NAMALWA (cell line): ENCODE data around the gene HPSE2.
A peak's percentile ranks its signal among the peaks of the same experiment; 100 is the strongest.

Experiments
- DNase-seq: peaks from one replicate; pipeline ENCODE4 v3.0.0-alpha.2; 2015; ENCODE audit warnings: low spot score

The HPSE2 gene

DNA sequence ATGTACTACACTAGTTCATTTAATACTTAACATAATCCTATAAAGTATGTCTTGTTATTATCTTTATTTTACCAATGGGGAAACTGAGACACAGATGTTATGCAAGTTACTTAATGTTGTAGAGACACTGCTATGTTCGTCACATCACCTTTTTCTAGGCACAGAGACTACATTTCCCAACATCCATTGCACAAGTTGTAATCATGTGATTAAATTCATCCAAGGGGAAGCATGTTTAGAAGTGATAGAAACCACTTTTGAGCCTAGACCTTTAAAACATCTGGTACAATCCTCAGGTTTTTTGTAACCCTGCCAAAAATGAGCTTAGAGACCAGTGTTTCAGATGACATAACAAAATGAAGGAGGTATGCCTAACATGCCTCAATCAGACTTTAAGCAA is 402.1 kb downstream of the HPSE2 start:
- no peak for DNase-seq

DNA sequence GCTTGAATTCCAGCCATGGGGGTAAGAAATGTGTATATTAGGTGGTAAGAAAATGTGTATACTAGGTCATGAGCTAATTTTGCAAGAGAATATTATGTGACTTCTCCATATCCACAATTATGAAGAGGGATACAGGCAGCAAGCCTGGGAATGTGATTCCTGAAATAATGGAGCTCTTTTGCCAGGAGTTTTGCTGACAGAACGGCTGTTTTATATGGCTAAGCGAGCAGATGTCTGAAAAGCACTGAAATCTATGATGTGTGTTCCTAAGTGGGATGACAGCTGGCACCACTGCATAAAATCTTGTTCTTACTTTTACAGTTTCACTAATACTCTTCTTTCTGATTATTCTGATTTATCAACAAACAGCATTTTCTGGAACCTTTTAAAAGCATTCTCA is 402.9 kb downstream of the HPSE2 start:
- no peak for DNase-seq

DNA sequence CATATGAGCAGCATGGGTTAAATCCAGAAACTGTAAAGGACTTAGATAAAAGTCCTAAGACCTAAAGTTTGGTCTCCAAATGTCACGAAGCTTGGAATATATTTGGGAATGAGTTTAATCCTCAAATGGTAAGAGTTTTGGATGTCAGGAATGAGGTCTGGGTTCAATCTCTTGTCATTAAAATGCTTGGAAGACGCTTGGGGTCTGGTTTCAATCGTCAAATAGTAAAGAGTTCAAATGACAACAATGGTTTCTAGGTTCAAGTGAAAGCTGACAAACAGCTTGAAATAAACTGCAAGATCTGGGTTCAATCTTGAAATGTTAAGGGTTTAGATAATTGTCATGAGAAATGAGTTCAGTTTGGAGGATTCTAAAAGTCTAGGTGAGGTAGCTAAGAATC is 403.5 kb downstream of the HPSE2 start:
- no peak for DNase-seq

DNA sequence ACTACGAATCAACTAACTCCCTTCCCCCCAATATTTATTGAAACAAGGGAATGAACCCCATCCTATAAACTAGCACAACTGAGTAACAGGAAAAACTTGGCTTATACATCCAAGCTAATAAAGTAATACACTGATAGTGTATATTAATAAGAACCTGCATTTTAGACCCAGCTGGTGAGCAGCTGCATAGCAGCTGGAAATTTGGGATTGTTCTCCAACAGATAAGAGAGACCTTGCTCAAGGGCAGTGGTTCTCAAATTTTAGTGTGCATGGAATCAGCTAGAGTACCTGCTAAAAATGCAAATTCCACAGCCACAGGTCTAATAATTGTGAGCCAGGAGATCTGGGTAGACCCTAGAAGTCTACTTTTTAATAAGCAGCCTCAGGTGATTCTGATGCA is 404.3 kb downstream of the HPSE2 start:
- DNase-seq: no peak

DNA sequence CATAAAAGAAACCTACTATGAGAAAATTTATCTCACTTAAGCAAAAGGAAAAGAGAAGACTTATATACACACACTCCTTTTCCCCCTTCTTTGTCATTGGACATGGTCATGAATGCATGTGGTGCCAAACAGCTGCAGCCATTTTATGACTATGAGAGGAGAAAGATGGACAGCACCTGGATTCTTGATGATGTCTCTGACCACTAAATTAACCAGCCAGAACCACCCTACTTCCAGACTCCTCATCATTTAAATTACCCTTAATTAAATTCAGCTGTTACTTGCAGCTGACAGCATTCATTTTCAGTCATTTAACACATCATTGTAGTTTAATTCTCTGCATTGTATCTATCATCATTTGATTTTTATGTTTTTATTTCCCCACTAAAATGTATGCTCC is 409.9 kb downstream of the HPSE2 start:
- no peak for DNase-seq

GRCh38 chr10:98817396-98817795 is 418.3 kb downstream of the HPSE2 start:
- DNase-seq: no peak

DNA sequence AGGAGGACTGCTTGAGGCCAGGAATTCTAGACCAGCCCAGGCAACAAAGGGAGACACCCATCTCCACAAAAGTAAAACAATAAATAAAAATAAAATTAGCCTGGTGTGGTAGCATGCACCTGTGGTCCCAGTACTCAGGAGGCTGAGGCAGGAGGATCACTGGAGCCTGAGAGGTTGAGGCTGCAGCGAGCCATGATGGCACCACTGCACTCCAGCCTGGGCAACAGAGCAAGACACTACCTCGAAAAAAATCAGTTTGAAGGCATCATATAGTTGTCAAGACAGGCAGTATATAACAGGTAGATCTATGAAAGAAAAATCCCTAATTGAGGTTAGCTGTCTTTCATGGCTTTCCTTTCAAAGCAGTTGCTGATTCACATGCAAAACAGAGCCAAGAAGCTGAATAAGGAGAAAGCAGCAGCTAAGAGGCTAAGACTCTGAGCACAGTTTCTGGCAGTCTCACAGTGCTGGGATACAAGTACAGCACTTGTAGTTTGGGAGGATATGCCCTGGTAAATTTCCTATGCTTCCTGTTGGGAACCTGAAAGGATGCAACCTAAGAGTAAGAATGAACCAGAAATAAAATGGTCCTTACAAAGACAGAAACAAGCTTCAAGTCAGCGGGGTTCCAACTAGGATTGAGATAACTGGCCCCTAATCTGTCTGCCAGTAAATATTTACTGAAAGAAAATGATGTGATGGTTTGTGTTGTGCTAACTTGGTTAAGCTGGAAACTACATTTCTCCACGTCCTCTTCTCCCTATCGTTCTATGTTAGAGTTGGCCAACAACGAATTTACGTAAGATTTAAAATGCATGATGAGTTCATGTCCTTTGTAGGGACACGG is 420.4 kb downstream of the HPSE2 start:
- no peak for DNase-seq

GRCh38 chr10:98814470-98814869 is 421.2 kb downstream of the HPSE2 start:
- DNase-seq: no peak

DNA sequence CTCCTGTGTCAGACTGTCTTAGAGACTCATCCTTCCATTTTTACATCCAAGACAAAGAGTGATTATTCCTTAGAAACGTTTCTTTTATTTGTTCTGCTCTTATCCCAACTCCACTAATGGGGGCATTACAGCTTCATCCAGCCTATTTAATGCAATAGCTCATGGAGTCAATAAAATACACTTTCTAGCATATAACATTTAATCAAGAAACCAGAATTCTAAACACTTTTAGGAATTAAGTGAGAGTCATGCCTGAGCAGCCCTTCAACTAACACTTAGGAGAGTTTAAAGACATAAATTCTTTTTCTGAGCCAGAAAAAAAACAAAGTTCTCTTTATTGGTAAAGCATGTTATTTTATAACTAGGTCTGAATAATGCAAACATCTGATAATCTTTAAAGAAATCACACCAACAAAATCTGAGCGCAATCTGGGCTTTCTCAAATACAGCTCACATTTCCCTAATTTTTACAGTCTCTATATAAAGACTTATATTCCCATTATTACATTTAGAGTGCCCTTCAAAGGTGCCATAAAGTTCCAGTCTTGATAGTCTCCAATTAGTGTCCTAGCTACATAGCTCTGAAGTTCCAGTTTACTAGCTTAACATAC is 427.3 kb downstream of the HPSE2 start:
- no peak for DNase-seq

- DNase-seq: no peak
Observed at GRCh38 chr10:98800263-98800662, 435.4 kb downstream of the HPSE2 start.

DNA sequence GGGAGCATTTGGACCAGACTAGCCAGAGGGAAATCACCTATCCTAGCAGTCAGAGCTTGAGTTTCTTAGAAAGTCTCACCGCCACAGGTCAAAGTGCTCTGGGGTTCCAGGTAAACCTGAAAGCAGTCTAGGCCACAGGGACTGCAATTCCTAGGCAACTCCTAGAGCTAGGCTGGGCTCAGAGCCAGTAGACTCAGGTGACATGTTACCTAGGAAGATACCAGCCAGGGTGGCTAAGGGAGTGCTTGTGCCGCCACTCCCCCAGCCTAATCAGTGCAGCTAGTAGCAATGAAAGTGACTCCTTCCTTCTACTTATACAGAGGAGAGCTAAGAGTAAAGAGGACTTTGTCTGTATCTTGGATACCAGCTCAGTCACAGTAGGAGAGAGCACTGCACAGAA is 440.2 kb downstream of the HPSE2 start:
- no peak for DNase-seq

- peak; percentile 26 for DNase-seq
Observed at GRCh38 chr10:98790817-98791216, 444.8 kb downstream of the HPSE2 start.

DNA sequence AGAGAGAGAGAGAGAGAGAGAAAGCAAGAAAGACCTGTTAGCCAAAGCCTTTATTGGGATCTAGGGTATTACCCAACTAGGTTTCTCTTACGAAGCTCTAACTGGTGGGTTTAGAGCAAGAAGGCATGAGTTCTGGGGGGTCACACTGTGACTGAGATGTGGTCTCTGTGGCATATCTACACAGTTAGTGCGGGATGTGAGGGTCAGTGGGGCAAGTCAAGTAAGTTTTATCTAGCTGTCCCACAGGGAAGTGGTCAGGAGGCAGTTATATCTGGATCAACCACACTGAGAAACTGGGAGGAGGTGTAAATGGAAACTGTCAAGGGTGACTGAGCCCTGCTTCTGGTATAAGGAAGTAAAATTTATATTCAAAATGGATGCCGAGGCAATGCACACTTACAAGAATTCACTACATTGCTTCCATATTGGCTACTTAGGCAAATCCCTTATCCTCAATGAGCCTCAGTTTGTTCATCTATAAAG is 457.3 kb downstream of the HPSE2 start:
- DNase-seq: no peak

DNA sequence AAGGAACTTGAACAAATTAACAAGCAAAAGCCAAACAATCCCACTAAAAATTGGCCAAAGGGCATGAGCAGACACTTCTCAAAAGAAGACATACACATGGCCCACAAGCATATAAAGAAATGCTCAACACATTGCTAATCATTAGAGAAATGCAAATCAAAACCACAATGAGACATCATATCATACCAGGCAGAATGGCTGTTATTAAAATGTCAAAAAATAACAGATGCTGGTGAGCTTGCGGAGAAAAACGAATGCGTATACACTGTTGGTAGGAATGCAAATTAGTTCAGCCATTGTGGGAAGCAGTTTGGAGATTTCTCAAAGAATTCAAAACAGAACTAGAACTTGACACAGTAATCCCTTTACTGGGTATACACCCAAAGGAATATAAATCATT is 477.2 kb downstream of the HPSE2 start:
- DNase-seq: no peak

GRCh38 chr10:98748298-98748697 is 487.4 kb downstream of the HPSE2 start:
- peak; percentile 57 for DNase-seq

DNA sequence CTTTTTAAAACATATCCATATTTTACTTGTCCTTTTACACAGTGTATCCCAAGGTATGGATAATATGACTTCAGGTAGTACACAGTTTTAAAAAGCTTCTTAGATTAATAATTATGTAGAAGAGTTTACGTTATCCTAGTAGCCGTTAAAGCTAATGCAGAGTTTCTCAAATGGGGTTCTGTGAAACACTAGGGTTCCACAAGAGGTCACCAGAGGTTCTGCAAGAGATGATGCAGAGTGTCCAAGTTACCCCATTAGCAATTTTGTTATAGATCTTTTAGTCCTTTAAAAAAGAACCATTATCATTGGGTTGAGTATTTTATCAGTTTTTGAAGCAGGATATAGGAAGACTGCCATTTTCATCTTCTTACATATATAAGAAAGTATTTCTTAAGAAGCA is 490.0 kb downstream of the HPSE2 start:
- DNase-seq: peak; percentile 19

DNA sequence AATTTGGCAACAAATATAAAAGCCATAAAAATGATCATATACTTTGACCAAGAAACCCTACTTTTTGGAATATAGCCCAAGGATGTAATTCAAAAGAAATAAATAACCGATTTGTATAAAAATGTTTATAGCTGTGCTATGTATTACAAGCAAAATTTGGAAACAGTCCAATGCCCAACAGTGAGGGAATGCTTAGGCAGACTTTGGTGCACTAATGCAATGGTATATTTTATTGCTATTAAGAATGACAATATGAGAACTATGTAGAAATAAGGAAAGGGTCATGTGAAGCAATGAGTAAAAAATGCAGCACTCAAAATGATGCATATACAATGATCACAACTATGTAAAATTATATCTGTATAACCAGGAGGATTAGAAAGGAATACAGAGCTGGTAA is 515.1 kb downstream of the HPSE2 start:
- DNase-seq: no peak

DNA sequence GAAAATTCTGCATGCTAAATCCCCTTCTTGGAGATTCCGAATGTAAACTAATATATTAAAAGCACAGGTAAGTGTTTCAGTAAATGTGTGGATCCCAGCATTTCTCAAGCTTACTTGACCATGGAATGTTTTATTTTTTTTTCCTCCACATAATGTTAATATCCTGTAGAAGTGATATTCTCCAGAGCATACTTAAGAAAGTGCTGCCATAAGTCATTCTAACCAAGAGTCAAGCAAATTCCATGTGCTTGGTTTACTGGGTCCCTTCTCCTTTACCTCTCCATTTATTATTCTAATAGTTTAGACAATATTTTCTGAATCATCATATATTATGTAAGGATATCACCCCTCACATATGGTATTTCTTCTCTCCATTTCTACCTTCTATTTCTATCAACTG is 522.1 kb downstream of the HPSE2 start:
- no peak for DNase-seq

DNA sequence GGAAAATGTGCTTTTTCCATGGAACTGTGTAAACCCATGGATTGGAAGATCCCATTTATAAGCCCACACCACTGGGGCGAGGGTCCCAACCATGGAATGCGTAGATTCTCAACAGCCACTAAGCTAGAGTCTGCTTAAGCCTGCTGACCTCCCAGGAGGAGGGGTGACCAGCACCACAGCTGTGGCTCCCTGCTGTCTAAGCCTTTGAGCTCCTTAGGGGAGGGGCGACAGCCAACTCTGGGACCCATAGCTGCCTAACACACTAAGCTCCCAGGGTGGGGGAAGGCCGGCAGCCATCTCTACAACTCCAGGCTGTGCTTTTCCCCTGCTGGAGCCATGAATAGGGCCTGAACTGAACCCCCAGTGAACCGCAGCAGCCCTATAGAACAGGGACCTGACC is 539.1 kb downstream of the HPSE2 start:
- no peak for DNase-seq

GRCh38 chr10:98694883-98695282 is 540.8 kb downstream of the HPSE2 start:
- no peak for DNase-seq

- DNase-seq: no peak
Observed at GRCh38 chr10:98694014-98694413, 541.6 kb downstream of the HPSE2 start.

DNA sequence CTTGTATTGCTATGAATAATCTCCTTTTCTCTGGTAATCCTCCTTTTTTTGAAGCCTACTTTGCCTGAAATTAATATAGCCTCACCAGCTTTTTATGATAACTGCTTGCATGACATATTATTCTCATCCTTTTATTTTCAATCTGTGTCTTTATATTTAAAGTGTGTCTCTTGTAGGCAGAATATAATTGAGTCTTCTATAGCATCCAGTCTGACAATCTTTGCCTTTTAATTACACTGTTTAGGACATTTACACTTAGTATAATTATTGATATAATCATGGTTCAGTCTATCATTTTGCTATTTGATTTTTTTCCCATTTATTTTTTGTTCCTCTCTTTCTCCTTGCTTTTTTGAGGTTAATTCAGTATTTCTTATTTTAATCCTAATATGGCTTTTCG is 548.0 kb downstream of the HPSE2 start:
- DNase-seq: no peak

- DNase-seq: no peak
Observed at GRCh38 chr10:98684019-98684899, 551.4 kb downstream of the HPSE2 start.
